Activated T-cell treated with anti-CD3 and anti-CD28 coated beads for 48 hours (primary cell): Measurements from ENCODE around the gene TTLL13.

ENCODE experiments used
- DNase-seq: peaks from one replicate; pipeline ENCODE4 v3.0.0-alpha.2; 2020; ENCODE audit warnings: low read depth

TTLL13 gene

GRCh38 chr15:90217671-90218394, 31.5 kb upstream of the TTLL13 start:
- no peak for DNase-seq

GRCh38 chr15:90219421-90220141, 29.8 kb upstream of the TTLL13 start:
- DNase-seq, result peak; percentile 53

DNA sequence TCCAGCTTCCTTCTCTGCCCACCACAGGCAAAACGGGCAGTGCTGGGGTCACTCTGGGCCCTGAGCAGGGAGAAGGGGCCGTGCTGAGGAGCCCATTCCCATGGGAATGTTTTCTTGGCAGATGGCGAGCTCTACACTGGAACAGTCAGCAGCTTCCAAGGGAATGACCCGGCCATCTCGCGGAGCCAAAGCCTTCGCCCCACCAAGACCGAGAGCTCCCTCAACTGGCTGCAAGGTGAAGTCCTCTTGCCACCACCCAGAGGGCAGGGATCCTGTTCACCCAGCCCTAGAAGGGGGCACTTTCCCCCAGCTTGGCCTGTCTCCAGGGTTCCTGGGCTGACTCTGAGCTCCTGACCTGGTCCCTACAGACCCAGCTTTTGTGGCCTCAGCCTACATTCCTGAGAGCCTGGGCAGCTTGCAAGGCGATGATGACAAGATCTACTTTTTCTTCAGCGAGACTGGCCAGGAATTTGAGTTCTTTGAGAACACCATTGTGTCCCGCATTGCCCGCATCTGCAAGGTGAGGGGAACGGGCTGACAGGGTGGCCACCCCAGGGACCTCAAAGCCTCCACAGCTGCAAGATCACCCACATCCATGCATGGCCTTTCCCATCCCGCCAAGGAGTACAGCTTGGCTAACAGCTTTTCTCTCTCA, 28.0 kb upstream of the TTLL13 start:
- no peak for DNase-seq

DNA sequence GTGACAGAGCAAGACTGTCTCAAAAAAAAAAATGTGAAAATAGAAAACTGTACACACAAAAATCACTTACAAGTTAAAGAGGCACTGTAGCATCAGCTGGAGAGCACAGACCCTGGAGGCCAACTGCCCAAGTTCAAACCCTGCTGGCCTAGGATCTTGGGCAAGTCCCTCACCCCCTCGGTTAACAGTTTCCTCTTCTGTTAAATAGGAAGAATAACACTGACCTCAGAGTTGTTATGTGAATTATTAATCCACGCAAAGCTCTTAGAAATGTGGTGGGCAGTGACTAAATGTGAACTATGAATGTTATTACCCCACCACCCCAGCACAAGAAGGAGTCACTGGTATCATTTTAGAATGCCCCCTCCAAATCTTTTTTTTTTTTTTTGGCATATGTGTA, 26.8 kb upstream of the TTLL13 start:
- no peak for DNase-seq

DNA sequence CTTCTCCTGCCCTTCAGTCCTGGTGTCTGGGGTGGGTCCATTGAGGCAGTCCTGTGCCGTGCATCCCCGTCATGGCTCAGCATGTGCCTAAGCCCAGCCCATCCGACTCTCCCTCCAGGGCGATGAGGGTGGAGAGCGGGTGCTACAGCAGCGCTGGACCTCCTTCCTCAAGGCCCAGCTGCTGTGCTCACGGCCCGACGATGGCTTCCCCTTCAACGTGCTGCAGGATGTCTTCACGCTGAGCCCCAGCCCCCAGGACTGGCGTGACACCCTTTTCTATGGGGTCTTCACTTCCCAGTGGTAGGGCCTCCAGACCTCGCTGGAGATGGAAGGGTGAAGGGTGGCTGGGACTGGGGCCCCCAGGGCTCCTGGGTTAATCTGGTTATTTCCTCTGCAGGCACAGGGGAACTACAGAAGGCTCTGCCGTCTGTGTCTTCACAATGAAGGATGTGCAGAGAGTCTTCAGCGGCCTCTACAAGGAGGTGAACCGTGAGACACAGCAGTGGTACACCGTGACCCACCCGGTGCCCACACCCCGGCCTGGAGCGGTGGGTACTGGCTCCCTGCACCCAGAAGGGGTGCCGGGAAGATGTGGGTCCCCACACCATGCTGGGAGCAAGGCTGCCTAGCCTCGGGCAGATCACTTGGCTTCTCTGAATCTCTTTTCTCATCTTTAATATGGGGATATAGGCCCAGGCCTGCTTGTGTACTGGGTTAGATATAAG, 25.8 kb upstream of the TTLL13 start:
- DNase-seq, result no peak

- no peak for DNase-seq
Observed at GRCh38 chr15:90225047-90225446, 24.3 kb upstream of the TTLL13 start.

- no peak for DNase-seq
Observed at GRCh38 chr15:90225504-90226234, 23.7 kb upstream of the TTLL13 start.

DNA sequence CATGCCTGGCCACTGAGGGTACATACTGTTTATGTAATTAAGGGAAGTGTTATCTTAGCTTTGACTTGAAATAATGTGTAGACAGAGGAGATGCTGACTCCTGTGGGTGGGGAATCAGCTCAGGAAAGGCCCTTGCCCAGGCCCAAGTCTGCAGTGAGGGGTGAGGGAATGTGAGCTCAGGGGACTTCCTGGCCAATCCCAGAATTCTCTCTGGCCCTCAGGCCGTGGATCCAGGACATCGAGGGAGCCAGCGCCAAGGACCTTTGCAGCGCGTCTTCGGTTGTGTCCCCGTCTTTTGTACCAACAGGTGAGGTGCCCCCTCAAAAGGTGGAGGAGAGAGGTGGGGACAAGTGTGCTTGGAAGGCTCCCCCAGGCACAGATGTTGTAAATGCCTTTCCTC, 22.0 kb upstream of the TTLL13 start:
- no peak for DNase-seq

- no peak for DNase-seq
Observed at GRCh38 chr15:90227816-90228772, 21.3 kb upstream of the TTLL13 start.

DNA sequence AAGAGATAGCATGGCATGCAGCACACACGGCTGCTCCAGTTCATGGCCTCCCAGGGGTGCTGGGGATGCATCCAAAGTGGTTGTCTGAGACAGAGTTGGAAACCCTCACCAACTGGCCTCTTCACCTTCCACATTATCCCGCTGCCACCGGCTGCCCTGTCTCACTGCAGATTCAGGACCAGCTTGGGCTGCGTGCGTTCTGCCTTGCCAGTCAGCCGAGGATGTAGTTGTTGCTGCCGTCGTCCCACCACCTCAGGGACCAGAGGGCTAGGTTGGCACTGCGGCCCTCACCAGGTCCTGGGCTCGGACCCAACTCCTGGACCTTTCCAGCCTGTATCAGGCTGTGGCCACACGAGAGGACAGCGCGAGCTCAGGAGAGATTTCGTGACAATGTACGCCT, 20.4 kb upstream of the TTLL13 start:
- no peak for DNase-seq

- DNase-seq, result no peak
Observed at GRCh38 chr15:90230071-90230494, 19.3 kb upstream of the TTLL13 start.

- DNase-seq, result no peak
Observed at GRCh38 chr15:90230610-90231009, 18.7 kb upstream of the TTLL13 start.

DNA sequence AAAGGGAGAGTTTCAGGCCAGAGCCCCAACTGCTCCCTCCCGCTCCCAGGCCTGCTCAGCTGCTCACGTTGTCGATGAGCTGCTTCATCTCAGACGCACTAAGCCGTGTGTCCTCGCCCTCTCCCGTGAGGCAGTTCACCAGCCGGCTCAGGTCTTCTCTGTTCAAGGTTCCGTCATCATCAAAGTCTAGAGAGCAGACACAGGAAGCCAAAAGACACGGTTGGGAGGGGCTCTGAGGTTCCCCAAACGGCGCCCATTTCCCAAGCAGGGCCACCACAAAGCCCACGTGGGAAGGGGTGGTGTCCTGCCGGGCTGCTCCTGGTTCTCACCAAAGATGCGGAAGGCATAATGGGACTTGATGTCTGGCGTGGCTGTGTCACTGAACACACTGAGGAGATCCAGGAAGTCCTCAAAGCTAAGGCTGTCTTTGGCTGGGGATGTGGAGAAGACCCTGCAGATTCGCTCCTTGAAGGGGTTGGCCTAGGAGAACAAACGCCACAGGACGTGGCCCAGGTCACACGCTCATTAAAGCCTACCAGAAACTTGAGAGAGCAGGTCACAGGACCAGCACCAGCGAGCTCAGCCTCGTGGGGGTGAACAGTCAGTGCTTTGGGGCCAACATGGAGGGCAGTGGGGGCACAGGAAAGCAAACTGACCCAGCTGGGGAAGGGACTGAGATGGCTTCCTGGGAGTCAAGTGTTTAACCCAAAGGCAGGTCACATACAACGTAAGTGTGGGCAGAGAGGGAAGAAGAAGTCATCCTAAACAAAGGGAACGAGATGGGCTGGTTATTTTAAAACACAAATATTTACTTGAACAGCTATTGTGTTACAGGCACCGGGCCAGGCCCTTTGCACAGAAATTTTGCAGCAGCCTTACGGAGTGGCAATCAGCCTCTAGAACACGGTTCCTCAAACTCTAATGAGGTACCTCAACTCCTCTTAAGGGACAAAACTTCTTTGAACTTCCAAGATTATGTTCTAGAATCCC, 18.0 kb upstream of the TTLL13 start:
- DNase-seq, result peak; percentile 56

DNA sequence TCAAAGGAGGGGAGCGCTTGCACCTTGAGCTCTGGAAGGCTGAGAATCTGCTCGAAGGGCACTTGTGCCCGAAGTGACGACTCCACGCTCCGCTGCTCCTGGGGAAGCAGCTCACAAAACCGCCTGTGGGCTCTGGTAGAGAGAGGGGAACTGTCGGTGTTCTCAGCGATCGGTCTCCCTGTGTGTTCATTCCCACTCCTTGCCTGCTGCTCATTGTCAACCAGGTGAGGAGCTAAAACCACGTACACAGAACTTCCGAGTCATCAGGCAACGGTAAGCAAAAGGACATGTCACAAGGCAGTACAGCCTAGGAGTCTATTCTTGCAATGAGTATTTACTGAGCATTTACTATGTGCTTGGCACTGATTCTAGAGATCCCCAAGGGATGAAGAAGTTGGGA, 17.2 kb upstream of the TTLL13 start:
- no peak for DNase-seq

GRCh38 chr15:90232941-90233386, 16.4 kb upstream of the TTLL13 start:
- no peak for DNase-seq

- peak; percentile 99 for DNase-seq
Observed at GRCh38 chr15:90233387-90234095, 15.8 kb upstream of the TTLL13 start, which contains the start of gene CIB1. CIB1 (minus strand) TSS chr15:90233941; CDS start chr15:90233885, 56 bp downstream.

DNA sequence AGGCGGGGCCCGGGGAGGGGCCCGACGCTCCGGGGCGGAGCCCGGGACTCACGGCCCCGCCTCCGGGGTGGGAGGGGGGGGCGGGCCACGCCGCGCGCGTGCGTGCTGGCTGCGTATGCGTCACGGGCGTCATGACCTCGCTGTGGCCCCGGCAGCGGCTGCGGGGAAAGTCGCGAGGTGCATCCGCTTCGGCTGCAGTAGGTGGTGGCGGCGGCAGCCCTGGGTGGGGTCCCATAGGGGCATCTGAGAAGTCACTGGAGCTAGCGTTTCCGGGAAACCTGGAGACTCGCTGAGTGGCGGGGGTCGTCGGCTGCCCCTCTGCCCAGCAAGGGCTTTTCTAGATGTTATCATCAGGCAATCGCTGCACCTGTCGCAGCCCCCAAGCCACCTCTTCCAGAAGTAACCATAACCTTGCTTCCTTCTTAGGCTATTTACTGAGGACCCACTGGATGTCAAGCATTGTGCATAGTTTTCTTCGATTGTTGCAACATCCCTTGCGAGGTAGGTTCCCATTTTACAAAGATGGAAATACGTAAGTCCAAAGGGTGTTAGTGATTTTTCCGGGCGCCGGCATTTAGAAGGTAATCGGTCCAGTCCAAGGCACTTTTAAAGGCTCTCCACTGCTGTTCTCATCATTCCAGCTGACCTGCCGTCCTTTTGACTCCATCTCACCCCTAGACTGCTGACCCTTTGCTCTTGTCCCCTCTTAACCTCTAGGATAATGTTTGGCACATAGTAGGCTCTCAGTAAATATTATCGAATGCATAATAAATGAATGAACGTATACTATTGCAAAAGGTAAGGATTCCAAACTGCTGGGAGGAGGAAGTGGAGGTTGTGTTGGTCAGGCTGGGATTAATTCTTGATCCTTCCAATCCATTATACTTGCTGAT, 15.0 kb upstream of the TTLL13 start, which contains the start of gene GDPGP1:
Gene GDPGP1 (plus strand): TSS at position 114 of the 893 bp plus-strand sequence. CDS start 6,700 bp downstream, outside the sequence.
- DNase-seq, result no peak
